HG03280 (cell line): ENCODE data around the gene MORN3.
A peak's percentile ranks its signal among the peaks of the same experiment; 100 is the strongest.
"Not testable (repeated sequence)": the region's sequence is repeated elsewhere in the genome, so short reads cannot be mapped to it uniquely, and the experiment has no call there.

Experiments
- ATAC-seq: cut with Tn5 transposase; IDR thresholded peaks from one replicate; pipeline ENCODE4 v1.9.1; 2021; ENCODE audit warnings: mild to moderate bottlenecking, moderate library complexity; ENCODE audit not compliant: unreplicated experiment

Gene MORN3

GRCh38 chr12:121641343-121641630 lies 28.2 kb downstream of the MORN3 start:
- no peak for ATAC-seq

- ATAC-seq: no peak
Measured at GRCh38 chr12:121638298-121639202, 30.9 kb downstream of the MORN3 start.

GRCh38 chr12:121637231-121637914 lies 32.1 kb downstream of the MORN3 start:
- ATAC-seq: peak; percentile 70

- no peak for ATAC-seq
Measured at GRCh38 chr12:121634836-121635235, 34.6 kb downstream of the MORN3 start.

GRCh38 chr12:121633833-121634196 lies 35.6 kb downstream of the MORN3 start:
- ATAC-seq: not testable (repeated sequence)

GRCh38 chr12:121632069-121632970 lies 37.1 kb downstream of the MORN3 start:
- ATAC-seq: no peak

- no peak for ATAC-seq
Measured at GRCh38 chr12:121630791-121631355, 38.6 kb downstream of the MORN3 start.

- ATAC-seq: no peak
Measured at GRCh38 chr12:121628536-121628935, 40.9 kb downstream of the MORN3 start.

- ATAC-seq: no peak
Measured at GRCh38 chr12:121628037-121628436, 41.4 kb downstream of the MORN3 start.

GRCh38 chr12:121626853-121627640 lies 42.4 kb downstream of the MORN3 start:
- peak; percentile 31 for ATAC-seq

- peak; percentile 76 for ATAC-seq
Measured at GRCh38 chr12:121626087-121626852, 43.2 kb downstream of the MORN3 start, which contains the start of gene ORAI1. ORAI1 (plus strand) TSS chr12:121626530.

GRCh38 chr12:121620333-121620891 lies 49.0 kb downstream of the MORN3 start:
- no peak for ATAC-seq

- no peak for ATAC-seq
Measured at GRCh38 chr12:121618659-121619233, 50.7 kb downstream of the MORN3 start.

GRCh38 chr12:121614872-121615467 lies 54.5 kb downstream of the MORN3 start:
- ATAC-seq: no peak

GRCh38 chr12:121613462-121613861 lies 56.0 kb downstream of the MORN3 start:
- ATAC-seq: no peak

GRCh38 chr12:121611306-121611705 lies 58.1 kb downstream of the MORN3 start:
- ATAC-seq: no peak

GRCh38 chr12:121610239-121611149 lies 59.0 kb downstream of the MORN3 start:
- no peak for ATAC-seq
